GM20000 (cell line): ENCODE data around the gene NR1H4.

Experiments
- DNase-seq: peaks from one replicate; pipeline ENCODE4 v3.0.0; 2012; ENCODE audit warnings: low spot score
- CTCF ChIP-seq: IDR thresholded peaks from 2 replicates; pipeline ENCODE4 v1.5.1; 2012; ENCODE audit warnings: mild to moderate bottlenecking, control low read depth; ENCODE audit errors: extremely low read depth, missing control alignments

Gene NR1H4

GRCh38 chr12:100439797-100440196, 33.9 kb upstream of the NR1H4 start:
- no peak for TF ChIP-seq CTCF
- no peak for DNase-seq

- DNase-seq = no peak
- TF ChIP-seq CTCF = no peak
Measured at GRCh38 chr12:100442403-100442802, 31.3 kb upstream of the NR1H4 start.

GRCh38 chr12:100443434-100443833, 30.2 kb upstream of the NR1H4 start:
- DNase-seq = no peak
- TF ChIP-seq CTCF = no peak

GRCh38 chr12:100445081-100445481, 28.6 kb upstream of the NR1H4 start:
- DNase-seq = no peak
- no peak for TF ChIP-seq CTCF

GRCh38 chr12:100447381-100447780, 26.3 kb upstream of the NR1H4 start:
- TF ChIP-seq CTCF = no peak
- no peak for DNase-seq

GRCh38 chr12:100448656-100449055, 25.0 kb upstream of the NR1H4 start:
- no peak for TF ChIP-seq CTCF
- no peak for DNase-seq

GRCh38 chr12:100450735-100451134, 22.9 kb upstream of the NR1H4 start:
- TF ChIP-seq CTCF = no peak
- DNase-seq = no peak
